Measurements from ENCODE around the gene CEND1.

Gene CEND1

DNA sequence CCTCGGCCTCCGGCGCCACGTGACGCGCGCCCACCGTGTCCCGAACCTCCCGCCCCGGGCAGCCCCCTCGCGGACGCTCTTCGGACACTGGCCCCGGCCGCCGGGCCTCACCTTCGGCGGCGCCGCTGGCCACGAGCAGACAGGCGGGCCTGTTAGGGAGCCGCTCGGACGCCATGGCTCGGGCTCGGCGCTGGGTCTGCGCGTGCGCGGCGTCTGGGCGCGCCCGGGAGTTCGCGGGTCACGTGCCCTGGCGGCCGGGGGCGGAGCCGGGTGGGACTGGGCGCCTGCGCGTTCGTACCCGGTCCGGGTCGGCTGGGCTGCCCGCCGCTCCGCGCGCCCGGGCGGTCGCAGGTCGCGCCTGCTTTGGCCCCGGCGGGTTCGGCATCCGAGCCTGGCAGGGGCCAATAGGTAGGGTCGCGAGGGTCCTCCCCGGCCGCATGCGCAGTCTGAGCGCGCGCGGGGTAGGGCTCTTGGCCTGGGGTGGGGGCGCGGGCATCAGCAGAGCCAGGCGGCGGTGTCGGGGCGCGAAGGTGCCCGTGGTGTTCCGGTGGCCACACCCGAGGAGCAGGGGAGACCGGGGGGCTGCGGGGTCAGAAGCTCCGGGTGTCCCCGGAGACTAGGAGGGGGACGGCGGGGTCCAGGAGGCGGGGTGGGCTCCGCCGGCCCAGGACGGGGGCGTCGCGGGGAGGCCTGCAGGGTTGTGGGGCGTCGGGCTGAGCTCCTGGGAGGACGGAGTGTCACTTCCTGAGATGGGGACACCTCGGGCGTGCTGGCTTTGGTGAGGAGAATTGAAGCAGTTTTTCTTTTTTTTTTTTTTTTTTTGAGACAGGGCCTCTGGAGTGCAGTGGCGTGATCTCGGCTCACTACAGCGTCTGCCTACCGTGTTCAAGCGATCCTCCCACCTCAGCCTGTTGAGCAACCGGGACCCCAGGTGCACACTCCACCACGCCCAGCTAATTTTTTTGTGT lies 12.3 kb downstream of the CEND1 start, which contains the start of gene GATD1:
Gene GATD1 (minus strand): TSS at position 200 of the 968 bp plus-strand sequence. CDS start 25 bp downstream, at position 175.
- peak; percentile 94 for DNase-seq

DNA sequence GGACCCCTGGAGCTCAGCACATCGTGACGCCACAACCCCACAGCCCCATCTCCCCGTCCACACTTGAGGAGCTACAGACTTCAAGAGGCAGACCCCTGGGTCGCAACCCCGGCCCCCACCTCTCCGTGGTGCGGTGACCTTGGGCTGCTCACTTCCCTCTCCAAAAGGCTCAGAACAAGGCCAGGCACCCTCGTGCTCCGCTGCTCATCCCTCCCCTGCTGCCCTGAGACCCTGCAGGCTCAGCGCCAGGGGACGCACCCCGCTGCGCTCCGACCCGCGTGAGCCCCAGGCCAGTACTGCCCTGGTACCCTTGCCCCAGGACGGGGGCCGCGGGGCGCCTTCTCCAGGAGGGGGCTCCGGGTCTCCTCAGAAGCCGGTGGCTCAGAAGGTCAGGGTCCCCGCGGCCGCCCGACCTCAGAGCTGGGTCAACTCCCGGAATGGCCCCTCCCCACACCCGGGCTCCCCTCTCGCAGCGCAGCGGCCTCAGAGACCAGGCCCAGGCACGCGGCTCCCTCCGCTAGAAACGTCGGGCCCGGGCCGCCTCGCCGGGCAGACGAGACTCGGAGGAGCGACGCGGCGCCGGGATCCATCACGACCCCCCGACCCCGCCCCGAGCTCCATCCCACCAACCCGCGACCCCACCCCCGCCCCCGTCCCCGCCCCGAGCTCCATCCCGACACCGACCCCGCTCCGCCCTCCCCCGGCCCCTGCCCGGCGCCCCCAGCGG lies 13.2 kb downstream of the CEND1 start:
- DNase-seq, result no peak

DNA sequence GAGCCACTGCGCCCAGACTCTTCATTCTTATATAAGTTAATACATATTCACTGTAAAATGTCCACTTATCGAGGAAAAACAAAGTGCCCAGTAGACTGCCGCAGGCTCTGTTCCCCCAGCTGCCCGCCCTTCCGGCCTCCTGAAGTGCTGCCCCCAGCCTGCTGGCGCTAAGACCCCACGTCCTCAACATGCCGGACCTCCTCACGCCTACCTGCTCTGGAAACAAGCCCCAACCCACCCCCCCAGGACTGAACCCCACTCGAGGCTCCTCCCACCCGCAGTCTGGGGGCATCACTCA lies 13.7 kb downstream of the CEND1 start:
- no peak for DNase-seq

DNA sequence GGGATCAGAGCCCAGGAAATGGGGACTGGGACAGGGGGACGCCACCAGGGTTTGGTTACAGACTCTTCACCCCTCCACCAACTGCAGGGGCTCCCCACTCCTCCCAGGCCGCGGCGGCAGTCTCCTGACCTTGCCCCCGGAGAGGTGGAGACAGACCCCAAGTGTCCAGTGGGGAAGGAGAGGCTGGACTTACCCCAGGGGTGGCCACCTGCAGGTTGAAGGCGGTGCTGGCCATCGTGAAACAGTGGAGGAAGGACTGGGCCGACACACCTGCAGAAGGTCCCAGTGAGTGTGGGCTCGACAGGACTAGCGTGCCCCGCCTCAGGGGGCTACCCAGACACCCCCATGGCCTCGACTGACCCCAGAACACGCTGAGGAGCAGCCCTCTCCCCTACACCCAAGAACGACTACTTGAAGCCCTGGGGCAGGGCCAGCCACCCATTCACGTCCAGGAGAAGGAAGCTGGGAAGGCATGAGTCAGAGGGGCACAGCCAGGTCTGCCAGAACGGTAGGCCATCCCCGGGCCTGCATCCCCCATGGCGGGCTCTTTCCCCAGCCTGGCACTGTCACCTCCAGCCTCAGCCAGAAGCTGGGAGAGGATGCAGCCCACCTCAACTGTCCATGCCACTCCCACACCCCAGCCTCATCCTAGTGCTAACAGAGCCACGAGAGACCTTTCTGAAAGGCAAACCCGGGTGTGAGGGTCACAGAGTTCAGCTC lies 14.9 kb downstream of the CEND1 start:
- DNase-seq, result no peak

DNA sequence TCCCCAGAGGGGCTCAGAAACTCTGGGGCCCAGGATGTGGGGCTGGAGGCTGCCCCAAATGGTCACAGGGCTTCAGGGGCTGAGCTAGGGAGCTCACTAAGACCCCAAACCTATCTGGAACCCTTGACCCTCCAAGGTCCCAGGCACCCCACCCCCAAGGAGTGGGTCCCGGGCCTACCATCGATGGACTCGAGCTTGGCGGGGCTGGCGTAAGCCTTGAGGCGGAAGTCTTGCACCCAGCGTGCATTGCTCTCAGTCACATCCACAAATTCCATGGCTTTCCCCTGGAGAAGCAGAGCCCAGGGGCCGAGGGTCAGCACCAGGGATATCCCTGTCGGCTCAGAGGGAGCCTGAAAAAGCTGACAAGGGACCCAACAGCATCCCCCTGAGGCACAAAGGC lies 16.1 kb downstream of the CEND1 start:
- no peak for DNase-seq

DNA sequence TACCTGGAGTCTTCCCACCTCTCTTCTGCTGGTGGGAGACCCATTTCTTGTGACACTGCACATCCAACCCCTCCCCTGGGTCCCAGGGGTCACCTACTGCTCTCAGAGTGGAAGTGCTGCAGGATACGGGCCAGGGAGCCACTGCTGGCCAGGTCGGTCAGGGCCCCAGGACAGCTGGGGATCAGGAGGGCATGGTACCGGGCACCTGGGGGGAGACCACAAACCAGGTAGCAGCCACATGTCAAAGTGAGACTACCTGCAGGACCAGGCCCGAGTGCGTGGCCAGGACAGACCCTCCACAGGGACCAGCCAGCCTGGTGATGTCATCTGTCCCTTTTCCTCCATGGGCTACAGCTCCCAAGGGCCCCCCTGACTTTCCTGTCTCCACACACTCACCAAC lies 16.5 kb downstream of the CEND1 start:
- DNase-seq, result no peak

DNA sequence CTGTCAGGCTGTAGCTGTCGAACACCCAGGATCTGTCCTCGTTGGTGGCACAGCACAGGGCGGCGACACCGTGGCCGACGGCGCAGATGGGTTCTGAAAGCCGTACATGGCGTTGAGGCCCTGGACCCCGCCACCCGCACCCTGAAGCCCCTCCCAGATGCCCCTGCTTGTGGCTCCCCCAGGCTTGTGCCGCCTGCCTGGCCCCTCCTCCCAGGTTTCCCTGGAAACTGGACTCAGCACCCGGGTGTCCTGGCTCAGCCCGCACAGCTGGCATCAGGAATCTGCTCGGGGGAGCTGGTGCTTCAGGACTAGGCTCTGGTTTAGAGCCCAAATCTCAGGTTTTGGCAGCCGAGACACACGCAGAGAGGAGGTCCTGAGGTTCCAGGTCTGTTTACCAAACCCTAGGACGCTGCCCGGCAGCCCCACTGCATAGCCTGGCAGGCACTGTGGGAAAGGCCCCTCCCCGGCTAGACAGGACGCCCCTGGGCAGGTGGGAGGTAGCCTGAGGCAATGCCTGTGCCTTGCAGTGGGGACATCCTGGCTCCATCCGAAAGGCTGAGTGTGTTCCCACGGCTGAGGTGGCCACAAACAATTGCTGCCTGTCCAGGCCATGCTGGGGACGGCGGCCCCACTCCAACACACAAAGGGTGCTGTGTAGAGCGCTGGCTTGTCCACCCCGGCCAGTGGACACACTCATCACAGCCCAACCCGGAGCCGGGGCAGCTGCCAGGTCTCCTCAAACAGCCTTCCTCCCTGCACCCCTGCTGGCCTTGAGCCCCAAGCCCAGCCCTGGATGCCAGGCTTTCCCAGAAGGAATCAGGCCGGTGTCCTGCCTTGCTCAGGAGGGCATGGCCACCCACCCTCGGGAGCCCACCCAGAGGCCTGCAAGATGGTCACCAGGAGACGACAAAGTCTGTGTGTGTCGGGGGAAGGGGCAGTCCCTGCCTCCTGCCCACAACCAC lies 17.2 kb downstream of the CEND1 start:
- DNase-seq, result no peak

DNA sequence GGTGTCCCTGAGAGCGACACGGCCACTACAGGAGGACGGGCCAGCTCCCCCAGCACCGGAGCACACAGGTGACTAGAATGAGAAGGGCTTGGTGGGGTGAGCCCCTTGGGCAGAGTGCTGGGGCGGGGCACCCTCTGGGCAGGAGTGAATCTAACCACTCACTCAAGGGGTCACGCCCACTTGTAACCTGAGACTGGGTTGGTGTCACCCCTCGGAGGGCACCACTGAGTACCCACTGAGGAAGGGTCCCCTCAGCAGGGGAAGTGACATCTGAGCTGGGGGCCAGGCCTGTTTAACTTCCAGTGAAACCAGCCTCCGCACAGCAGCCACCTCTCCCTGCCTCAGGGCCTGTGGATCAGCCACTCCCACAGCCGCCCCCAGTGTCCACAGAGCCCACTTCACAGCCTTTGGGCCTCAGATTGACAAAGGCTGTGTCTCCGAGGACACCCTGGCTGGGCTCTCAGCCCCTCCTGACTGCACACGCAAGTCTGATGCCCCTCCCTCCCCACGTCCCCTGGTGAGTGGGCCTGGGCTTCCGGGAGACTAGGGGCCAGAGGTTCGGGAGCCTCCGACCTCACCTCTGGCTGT lies 18.2 kb downstream of the CEND1 start:
- no peak for DNase-seq

DNA sequence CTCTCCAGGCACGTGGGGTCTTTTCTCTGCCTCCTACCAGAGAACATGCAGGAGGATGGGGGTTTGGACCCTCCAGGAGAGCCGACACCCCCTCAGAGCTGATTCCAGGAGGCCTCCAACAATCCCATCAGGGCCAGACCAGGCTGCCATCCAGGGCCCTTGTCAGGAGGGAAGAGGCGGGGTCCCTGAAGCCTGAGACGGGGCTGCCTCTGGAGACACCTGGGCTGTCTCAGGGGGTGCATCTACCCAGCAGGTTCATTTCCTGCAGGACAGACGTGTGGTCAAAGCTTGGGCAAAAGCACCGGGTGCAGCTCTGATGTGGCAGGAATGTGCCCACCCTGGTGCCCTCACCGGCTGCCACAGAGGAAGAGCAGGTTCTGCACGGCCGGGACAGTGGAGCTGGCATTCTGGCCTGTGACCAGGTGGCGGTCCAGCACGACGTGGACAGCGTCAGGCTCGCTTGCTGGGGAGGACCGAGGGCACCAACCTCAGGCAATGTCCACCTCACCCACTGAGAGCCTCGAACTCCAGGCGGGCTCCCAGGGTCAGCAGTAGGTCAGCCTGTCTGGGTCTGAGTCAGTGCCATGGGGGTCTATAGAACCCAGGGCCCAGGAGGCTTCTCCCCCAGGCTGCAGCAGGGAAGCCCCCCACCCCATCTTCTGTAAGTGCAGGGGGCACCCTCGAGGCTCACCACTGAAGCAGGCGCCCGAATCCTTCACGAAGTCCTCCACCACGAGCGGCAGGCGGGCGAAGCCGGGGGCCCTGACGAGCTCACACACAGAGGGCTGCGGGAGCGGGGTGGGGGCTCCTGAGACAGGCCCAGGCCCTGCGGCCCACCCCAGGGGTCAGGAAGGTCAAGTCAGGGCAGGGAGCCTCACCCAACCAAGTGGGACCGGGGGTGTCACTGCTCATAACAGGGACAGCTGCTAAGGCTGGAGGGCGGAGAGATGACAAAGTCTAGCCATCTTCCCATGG lies 19.0 kb downstream of the CEND1 start:
- no peak for DNase-seq

DNA sequence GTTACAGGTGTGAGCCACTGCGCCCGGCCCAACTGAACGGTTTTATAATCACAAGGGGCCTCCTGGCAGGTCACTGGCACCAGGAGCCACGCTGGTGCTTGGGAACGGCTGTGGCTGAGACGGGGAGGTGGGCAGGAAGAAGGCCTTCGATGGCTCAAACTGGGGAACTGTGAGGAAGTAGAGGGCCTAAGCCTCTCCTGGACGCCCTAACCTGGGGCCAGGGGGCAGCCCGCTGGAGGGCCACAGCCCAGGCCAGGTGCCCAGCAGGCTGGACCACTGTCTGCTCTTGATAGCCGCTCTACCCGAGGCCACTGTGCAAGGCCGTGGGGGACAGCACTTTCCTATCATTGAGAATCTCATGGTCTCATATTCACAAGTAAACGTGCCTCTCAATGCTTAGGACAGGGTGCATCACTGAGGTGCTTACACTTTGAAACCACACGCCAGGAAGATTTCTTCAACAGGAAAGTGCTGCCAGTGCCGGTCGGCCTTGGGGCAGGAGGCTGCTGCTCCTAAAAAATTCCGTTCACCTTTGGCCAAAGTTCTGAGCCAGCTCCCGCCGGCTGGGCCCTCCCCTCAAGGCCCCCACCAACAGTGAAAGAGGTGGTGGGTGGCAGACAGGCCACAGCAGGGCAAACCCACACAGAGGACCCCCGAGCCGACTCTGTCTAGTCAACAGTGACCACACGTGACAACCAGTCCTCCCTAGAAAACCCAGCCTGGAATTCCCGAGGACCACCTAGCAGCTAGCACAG lies 19.8 kb downstream of the CEND1 start:
- DNase-seq, result no peak

DNA sequence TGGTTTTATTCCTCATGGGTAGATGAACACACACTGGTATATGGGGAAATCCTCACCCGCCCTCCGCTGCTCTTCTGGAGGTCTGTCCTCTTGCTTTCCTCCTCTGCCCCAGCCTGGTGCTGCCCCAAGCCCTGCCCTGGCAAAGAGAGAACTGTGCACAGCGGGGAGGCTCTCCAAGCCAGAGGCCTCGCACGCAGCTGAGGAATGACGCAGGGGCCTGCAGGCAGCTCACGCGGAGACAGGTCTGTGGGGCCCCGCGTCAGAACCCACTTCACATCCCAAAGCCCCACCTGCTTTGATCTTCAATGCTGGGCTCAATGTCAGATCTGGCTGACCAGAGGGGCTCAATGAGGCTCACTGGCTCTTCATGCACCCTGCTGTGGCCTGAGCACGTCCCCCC lies 22.7 kb downstream of the CEND1 start:
- DNase-seq, result no peak

DNA sequence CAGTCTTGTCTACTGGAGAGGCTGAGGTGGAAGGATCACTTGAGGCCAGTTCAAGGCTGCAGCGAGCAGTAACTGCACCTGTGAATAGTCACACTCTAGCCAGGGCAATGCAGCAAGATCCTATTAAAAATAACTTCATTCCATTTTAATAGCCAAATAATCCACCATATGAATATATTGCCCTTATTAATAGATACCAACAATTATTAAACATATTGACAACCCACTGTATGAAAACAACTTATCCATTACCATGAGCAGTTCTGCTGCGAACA lies 23.0 kb downstream of the CEND1 start:
- DNase-seq, result no peak

DNA sequence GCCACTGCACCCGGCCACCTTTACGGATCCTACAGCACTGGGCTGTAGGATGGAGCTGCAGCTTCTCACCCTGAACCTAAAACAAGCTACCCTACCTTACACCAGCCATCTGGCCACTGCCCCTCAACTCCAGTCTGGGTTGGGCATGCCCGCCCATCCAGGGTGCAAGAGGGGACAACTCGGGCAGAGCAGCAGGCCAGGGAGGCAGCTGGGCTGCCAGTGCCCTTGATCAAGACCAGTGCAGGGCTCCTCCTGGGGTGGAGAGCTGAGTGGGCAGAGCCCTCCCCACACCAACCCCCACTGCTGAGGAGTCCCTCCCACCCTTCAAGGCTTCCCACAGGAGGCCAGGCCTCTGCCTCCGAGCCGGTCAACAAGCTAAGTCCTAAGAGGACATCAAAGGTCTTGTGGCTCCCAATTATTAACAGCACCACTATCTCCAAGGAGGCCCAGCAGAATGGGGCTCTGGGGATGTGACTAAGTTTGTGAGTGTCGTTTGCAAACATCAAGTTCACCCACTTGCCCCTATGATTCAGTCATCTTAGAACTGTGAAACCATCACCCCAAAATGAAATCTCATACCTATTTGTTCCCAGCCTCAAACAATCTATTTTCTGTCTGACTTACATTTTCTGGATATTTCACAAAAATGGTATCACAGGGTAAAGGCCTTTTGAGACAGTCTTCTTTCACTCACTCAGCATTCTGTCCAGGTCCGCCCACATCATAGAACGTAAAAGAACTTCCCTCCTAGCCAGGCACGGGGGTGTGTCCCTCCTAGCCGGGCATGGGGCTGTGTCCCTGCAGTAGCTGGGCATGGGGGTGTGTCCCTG lies 23.6 kb downstream of the CEND1 start:
- no peak for DNase-seq

DNA sequence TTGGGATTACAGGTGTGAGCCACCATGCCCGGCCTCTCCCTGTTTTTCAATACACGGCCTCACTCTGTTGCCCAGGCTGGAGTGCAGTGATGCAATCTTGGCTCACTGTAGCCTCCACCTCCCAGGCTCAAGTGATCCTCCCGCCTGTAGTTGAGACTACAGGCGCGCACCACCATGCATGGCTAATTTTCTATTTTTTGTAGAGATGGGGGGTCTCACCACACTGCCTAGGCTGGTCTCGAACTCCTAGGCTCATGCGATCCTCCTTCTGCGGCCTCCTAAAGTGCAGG lies 24.1 kb downstream of the CEND1 start:
- DNase-seq, result no peak

DNA sequence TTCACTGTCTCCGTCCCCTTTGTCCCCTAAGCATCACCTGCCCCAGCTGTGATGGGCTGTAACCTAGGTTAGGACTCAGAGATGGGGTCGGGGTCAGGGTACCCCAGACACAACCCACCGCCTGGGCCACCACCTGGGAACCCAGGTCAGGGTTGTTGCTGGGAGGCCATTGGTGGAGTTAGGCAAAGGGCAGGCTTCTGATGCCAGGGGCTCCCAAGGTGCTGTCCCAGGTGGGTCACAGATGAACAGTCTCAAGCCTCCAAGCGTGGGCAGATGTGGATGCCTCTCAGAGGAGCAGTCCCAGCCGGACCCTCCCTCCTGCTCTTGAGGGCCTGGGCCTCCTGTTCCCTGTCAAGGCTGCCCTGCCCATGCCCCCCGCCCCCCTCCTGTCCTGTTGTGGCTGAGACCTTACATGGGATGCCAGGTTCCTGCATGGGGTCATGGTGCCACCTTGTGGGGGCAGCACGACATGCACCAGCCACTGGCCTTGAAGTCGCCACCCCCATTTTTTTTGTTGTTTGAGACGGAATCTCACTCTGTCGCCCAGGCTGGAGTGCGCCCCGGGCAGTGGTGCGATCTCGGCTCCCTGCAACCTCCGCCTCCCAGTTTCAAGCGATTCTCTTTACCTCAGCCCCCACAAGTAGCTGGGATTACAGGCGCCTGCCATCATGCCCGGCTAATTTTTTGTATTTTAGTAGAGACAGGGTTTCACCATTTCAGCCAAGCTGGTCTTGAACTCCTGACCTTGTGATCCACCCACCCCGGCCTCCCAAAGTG lies 24.7 kb downstream of the CEND1 start:
- peak; percentile 62 for DNase-seq

DNA sequence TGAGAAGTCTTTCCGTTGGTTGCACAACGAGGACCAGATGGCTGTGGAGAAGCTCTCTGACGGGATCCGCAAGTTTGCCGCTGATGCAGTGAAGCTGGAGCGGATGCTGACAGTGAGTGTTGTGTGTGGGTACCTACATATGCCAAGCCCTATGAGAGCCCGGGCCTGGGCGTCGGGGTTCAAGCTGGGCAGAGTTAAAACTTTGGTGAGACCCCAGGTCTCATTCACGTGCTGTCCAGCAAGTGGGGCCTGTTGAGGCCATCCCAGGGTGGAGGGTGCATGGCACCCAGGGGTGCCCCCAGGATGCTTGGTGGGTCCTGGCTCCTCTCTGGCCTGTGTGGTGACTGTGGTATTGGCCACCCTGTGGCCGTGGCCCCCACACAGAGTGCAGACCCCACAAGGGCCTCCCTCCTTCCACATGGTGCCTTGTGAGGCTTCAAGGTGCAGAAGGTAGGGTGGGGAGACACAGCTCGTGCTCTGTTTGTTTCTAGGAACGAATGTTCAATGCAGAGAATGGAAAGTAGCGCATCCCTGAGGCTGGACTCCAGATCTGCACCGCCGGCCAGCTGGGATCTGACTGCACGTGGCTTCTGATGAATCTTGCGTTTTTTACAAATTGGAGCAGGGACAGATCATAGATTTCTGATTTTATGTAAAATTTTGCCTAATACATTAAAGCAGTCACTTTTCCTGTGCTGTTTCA lies 25.4 kb downstream of the CEND1 start:
- no peak for DNase-seq

DNA sequence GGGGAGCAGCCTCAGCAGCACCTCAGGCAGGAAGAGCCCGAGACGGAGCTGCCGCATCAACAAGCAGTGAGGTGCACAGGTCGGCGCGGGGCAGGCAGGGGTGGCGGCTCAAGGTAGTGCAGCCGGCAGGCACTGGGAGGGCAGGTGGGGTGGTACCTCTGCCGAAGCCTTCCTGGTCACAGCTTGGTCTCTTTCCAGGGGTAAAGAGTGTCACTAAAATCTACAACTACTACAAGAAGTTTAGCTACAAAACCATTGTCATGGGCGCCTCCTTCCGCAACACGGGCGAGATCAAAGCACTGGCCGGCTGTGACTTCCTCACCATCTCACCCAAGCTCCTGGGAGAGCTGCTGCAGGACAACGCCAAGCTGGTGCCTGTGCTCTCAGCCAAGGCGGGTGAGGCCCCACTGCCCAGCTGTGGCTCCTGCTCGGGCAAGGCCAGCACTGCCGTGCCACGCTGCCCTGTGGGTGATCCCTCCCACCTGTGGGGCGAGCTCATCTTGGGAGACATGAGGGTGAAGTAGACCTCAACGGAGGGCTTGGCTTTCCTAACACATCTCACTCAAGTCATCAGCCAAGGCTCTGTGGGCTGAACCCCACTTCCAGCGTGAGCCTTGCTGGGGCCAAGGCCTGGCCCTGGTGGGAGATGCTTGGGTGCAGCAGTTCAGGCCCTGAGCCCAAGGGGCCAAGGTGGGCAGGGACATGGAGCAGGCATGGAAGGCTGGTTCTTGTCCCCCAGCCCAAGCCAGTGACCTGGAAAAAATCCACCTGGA lies 26.2 kb downstream of the CEND1 start:
- no peak for DNase-seq
